ENCODE data around the gene EID2. TPM values are rescaled to one million over a fixed set of nuclear protein-coding genes. Genes with fewer than 3 reads are reported as not detected.

EID2 gene
- polyA plus RNA-seq, 1 donor (not counting 4 experiments of a cell fraction or from before 2014, with no cell fraction given): 12.9 TPM

GRCh38 chr19:39587496-39587895 is 47.5 kb upstream of the EID2 start:
- no peak for DNase-seq (ENCODE audit: low read depth, low spot score)
- Histone ChIP-seq H3K9me3 (ENCODE audit: control insufficient read depth, low read depth, low read length) (no peaks in the 10 kb centered on the region), H3K4me3 (ENCODE audit: control insufficient read depth in 2 of 3, extremely low read depth in 1 of 3, insufficient read depth in 2 of 3, low read depth in 1 of 3, low read length in 3 of 3) (no peak overlapping the region), H3K4me1 (ENCODE audit: control insufficient read depth, extremely low read depth, insufficient read depth, low read length) (peaks cover 3% of the 10 kb centered on the region), H4K20me1 (ENCODE audit: control insufficient read depth, extremely low read depth, insufficient read depth, low read length) (no peaks in the 10 kb centered on the region), H3K9ac (ENCODE audit: control insufficient read depth, extremely low read depth, insufficient read depth, low read length) (no peak overlapping the region), H3K79me2 (ENCODE audit: control insufficient read depth, insufficient read depth, low read length) (no peaks in the 10 kb centered on the region), H3K36me3 (ENCODE audit: control insufficient read depth in 2 of 2, extremely low read depth in 1 of 2, insufficient read depth in 2 of 2, low read length in 2 of 2) (no peaks in the 10 kb centered on the region), H3K27ac (ENCODE audit: control insufficient read depth, insufficient read depth, low read length) (no peak overlapping the region), H3K9me1 (ENCODE audit: control insufficient read depth, extremely low read depth, insufficient read depth, low read length) (no peaks in the 10 kb centered on the region), H2AFZ (ENCODE audit: control insufficient read depth, low read length) (no peak overlapping the region), H3K4me2 (ENCODE audit: control insufficient read depth, extremely low read depth, insufficient read depth, low read depth, low read length) (no peak overlapping the region), H3K27me3 (ENCODE audit: control insufficient read depth, extremely low read depth, insufficient read depth, low read length) (no peaks in the 10 kb centered on the region)
- dilution Hi-C loops (cut with MboI; ENCODE audit: extremely low pct_ligation_motif_present, low sequenced_read_pairs): no loop called here
- no peak for TF ChIP-seq CTCF (optimal IDR thresholded peaks at IDR 0.05 in 1 of 3, IDR thresholded peaks at IDR 0.05 in 1 of 3, conservative IDR thresholded peaks at IDR 0.05 in 1 of 3; ENCODE audit: extremely low read depth in 1 of 3, insufficient read depth in 2 of 3, low read length in 3 of 3)
- no peak for TF ChIP-seq EZH2 (IDR thresholded peaks at IDR 0.05; ENCODE audit: low read length)
- no peak for FAIRE-seq

- no peaks in the 10 kb centered on the region for H3K27me3 ChIP-seq (ENCODE audit: control insufficient read depth, extremely low read depth, insufficient read depth, low read length)
- FAIRE-seq: no peak
- H3K27ac ChIP-seq (ENCODE audit: control insufficient read depth, insufficient read depth, low read length): no peak overlapping the region
- no peak for DNase-seq (ENCODE audit: low read depth, low spot score)
- no peaks in the 10 kb centered on the region for H3K9me1 ChIP-seq (ENCODE audit: control insufficient read depth, extremely low read depth, insufficient read depth, low read length)
- TF ChIP-seq CTCF (optimal IDR thresholded peaks at IDR 0.05 in 1 of 3, IDR thresholded peaks at IDR 0.05 in 1 of 3, conservative IDR thresholded peaks at IDR 0.05 in 1 of 3; ENCODE audit: extremely low read depth in 1 of 3, insufficient read depth in 2 of 3, low read length in 3 of 3) (no peak), EZH2 (IDR thresholded peaks at IDR 0.05; ENCODE audit: low read length) (no peak)
- dilution Hi-C loops (cut with MboI; ENCODE audit: extremely low pct_ligation_motif_present, low sequenced_read_pairs): no loop called here
- H3K79me2 ChIP-seq (ENCODE audit: control insufficient read depth, insufficient read depth, low read length): no peaks in the 10 kb centered on the region
- no peaks in the 10 kb centered on the region for H3K4me1 ChIP-seq (ENCODE audit: control insufficient read depth, extremely low read depth, insufficient read depth, low read length)
- H2AFZ ChIP-seq (ENCODE audit: control insufficient read depth, low read length): no peak overlapping the region
- H3K36me3 ChIP-seq (ENCODE audit: control insufficient read depth in 2 of 2, extremely low read depth in 1 of 2, insufficient read depth in 2 of 2, low read length in 2 of 2): no peaks in the 10 kb centered on the region
- H3K4me2 ChIP-seq (ENCODE audit: control insufficient read depth, extremely low read depth, insufficient read depth, low read depth, low read length): no peak overlapping the region
- no peak overlapping the region for H3K4me3 ChIP-seq (ENCODE audit: control insufficient read depth in 2 of 3, extremely low read depth in 1 of 3, insufficient read depth in 2 of 3, low read depth in 1 of 3, low read length in 3 of 3)
- no peaks in the 10 kb centered on the region for H3K9me3 ChIP-seq (ENCODE audit: control insufficient read depth, low read depth, low read length)
- no peaks in the 10 kb centered on the region for H4K20me1 ChIP-seq (ENCODE audit: control insufficient read depth, extremely low read depth, insufficient read depth, low read length)
- H3K9ac ChIP-seq (ENCODE audit: control insufficient read depth, extremely low read depth, insufficient read depth, low read length): no peak overlapping the region
Observed at GRCh38 chr19:39582891-39583625, 43.1 kb upstream of the EID2 start.
